ENCODE data around the gene C5orf24. TPM values are rescaled to one million over a fixed set of nuclear protein-coding genes. Genes with fewer than 3 reads are reported as not detected.
A peak's percentile ranks its signal among the peaks of the same experiment; 100 is the strongest.
"Not testable (repeated sequence)": the region's sequence is repeated elsewhere in the genome, so short reads cannot be mapped to it uniquely, and the experiment has no call there.

Gene C5orf24
- total RNA-seq, 1 experiment from 2014 or later: 22.0 TPM

GRCh38 chr5:134856465-134856864, 10.7 kb downstream of the C5orf24 start:
- DNase-seq (ENCODE audit: low spot score): not testable (repeated sequence)

GRCh38 chr5:134857401-134857800, 11.6 kb downstream of the C5orf24 start:
- DNase-seq (ENCODE audit: low spot score): no peak

GRCh38 chr5:134864707-134865106, 18.9 kb downstream of the C5orf24 start:
- DNase-seq (ENCODE audit: low spot score): no peak

- no peak for DNase-seq (ENCODE audit: low spot score)
Measured at GRCh38 chr5:134873494-134873893, 27.7 kb downstream of the C5orf24 start.

GRCh38 chr5:134873987-134874830, 28.4 kb downstream of the C5orf24 start, which contains the start of gene TXNDC15:
TSS of gene TXNDC15 (plus strand) at chr5:134874371. CDS start at chr5:134874428, 57 bp downstream.
- peak; percentile 86 for DNase-seq (ENCODE audit: low spot score)

- peak; percentile 42 for DNase-seq (ENCODE audit: low spot score)
Measured at GRCh38 chr5:134874831-134875655, 29.3 kb downstream of the C5orf24 start.

- DNase-seq (ENCODE audit: low spot score): no peak
Measured at GRCh38 chr5:134877159-134877558, 31.4 kb downstream of the C5orf24 start.

GRCh38 chr5:134878403-134878802, 32.6 kb downstream of the C5orf24 start:
- DNase-seq (ENCODE audit: low spot score): no peak

- no peak for DNase-seq (ENCODE audit: low spot score)
Measured at GRCh38 chr5:134879456-134879855, 33.7 kb downstream of the C5orf24 start.

- DNase-seq (ENCODE audit: low spot score): not testable (repeated sequence)
Measured at GRCh38 chr5:134880937-134881336, 35.2 kb downstream of the C5orf24 start.

- not testable (repeated sequence) for DNase-seq (ENCODE audit: low spot score)
Measured at GRCh38 chr5:134881711-134882110, 35.9 kb downstream of the C5orf24 start.

GRCh38 chr5:134887593-134888159, 41.9 kb downstream of the C5orf24 start:
- no peak for DNase-seq (ENCODE audit: low spot score)

- no peak for DNase-seq (ENCODE audit: low spot score)
Measured at GRCh38 chr5:134889335-134889734, 43.6 kb downstream of the C5orf24 start.

GRCh38 chr5:134891473-134891872, 45.7 kb downstream of the C5orf24 start:
- DNase-seq (ENCODE audit: low spot score): no peak

GRCh38 chr5:134892282-134892681, 46.5 kb downstream of the C5orf24 start:
- DNase-seq (ENCODE audit: low spot score): no peak

GRCh38 chr5:134892926-134893325, 47.2 kb downstream of the C5orf24 start:
- no peak for DNase-seq (ENCODE audit: low spot score)

- no peak for DNase-seq (ENCODE audit: low spot score)
Measured at GRCh38 chr5:134893748-134894505, 48.2 kb downstream of the C5orf24 start.

- DNase-seq (ENCODE audit: low spot score): no peak
Measured at GRCh38 chr5:134902071-134902801, 56.5 kb downstream of the C5orf24 start.

GRCh38 chr5:134904610-134905245, 59.0 kb downstream of the C5orf24 start, which contains the start of gene PCBD2:
TSS of gene PCBD2 (plus strand) at chr5:134905131. CDS start at chr5:134905140, 9 bp downstream.
- peak; percentile 95 for DNase-seq (ENCODE audit: low spot score)
